ENCODE data around the gene TAF4B.

GRCh38 chr18:26335571-26336487, 109.6 kb downstream of the TAF4B start:
- no peak for TF ChIP-seq EZH2 (IDR thresholded peaks at IDR 0.05; ENCODE audit: low read length, missing control alignments)
- no peak for TF ChIP-seq CTCF (conservative IDR thresholded peaks at IDR 0.05 in 1 of 2, IDR thresholded peaks at IDR 0.05 in 1 of 2; ENCODE audit: low read depth in 1 of 2, low read length in 2 of 2)
